HG02973 (cell line): ENCODE data around the gene PPP6R3.
"Not testable (repeated sequence)": the region's sequence is repeated elsewhere in the genome, so short reads cannot be mapped to it uniquely, and the experiment has no call there.

Experiments
- ATAC-seq: cut with Tn5 transposase; IDR thresholded peaks from one replicate; pipeline ENCODE4 v1.9.1; 2021; ENCODE audit warnings: moderate library complexity; ENCODE audit not compliant: unreplicated experiment

Gene PPP6R3

DNA sequence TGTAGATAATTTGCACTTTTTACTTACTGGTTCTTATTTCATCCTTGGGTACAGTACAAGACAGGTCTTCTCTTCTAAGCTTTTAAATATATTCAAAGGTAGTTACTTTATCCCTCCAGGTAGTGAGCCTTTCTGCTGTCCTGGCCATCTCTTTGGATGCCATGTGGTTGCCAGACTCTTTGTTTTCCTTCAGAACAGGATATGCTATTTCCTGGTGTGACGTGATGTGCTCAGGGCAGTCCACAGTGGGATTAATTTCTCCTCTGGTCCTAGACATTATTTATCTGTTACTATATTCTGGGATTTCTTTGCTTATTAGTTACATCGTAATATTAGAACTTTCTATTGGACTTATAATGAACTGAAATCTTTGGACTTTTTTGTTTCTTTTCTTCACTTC, 63.7 kb downstream of the PPP6R3 start:
- ATAC-seq = no peak

DNA sequence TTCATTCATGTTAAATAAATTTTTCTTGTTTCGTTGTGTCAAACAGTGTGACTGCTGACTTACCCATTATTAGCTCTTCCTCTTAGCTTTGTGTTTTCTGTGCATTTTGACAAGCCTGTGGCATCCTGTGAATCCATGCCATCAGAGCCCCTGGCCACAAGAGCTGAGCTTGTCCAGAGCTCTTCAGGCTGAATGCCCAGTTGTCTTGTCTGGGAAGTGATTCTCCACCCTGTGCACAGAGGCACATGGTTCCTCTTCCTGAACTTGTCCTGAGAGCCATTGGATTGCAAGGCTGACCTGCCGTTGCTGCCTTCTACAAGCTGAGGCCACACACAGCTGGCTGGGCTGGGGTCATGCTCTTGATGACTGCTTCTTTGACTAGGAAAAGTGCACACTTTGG, 64.1 kb downstream of the PPP6R3 start:
- ATAC-seq = no peak

DNA sequence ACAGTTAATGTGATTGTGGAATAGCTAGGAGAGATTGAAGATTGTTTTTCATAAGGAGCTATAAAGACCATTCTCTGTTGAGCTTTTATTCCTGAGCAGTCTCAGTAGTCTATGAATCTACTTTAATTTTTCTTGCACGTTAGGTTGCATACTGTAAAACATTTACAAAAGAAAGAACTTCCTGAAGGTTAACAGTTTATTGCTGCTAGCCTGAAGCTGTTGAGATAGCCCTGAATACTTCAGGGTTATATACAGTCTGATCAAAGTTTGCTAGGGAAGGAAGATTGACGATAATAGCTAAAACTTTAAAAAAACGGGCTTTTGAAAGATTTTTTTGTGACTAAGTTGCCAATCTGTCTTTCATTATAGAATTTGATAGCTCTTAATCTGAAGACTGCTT, 64.8 kb downstream of the PPP6R3 start:
- ATAC-seq = no peak

DNA sequence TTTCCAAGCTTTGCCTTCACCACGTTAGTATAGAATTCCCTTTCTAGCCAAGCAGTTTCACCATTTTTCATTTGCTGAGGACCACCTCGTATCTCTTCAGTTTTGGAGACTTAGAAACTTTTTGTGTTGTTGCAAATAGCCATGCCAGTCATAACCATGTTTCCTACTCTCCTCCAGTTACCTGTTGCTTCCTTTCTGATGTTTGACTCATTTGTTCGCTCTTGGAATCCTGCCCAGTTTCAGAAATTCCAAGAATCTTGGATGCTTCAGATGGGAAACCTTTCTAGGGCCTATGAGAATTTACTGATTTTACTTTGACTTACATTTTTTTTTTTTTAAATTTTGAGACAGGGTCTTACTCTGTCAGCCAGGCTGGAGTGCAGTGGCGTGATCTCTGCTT, 65.4 kb downstream of the PPP6R3 start:
- ATAC-seq = no peak

DNA sequence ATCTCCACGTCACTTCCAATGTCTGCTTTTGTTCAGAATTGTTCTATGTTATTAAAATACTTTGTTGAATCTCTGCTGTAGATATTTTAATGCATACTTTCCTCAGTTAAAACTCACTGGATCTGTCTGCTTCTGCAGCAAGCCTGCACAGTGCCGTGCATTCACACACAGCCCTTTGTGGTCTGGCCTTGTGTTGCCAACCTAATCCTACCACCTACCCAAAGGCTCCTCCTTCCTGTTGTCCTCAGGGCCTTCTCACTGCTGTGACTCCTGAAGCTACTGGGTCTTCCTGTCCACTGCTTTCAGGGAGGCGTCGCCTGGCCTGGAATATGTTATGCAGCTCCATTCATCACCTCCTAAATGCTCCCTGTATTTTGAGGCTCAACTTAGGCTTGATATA, 67.0 kb downstream of the PPP6R3 start:
- ATAC-seq = no peak

DNA sequence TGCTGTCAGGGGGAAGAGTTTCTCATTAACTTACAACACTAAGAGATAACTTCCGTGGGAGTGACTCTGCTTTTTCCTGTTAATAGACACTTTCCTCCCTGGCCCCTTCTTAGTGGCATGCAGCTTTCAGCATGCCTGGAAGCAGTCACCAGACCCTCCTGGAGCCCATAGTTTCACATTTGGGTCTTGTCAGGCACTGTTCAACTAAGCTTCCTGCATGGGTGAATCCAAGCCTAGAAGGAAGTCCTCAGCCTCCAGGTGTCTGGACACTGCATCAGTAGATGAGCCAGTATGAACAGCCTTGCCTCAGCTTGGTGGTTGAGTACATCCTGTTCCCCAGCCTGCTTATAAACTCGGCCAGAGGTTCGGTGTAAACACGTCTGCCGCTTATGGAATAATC, 68.1 kb downstream of the PPP6R3 start:
- no peak for ATAC-seq

DNA sequence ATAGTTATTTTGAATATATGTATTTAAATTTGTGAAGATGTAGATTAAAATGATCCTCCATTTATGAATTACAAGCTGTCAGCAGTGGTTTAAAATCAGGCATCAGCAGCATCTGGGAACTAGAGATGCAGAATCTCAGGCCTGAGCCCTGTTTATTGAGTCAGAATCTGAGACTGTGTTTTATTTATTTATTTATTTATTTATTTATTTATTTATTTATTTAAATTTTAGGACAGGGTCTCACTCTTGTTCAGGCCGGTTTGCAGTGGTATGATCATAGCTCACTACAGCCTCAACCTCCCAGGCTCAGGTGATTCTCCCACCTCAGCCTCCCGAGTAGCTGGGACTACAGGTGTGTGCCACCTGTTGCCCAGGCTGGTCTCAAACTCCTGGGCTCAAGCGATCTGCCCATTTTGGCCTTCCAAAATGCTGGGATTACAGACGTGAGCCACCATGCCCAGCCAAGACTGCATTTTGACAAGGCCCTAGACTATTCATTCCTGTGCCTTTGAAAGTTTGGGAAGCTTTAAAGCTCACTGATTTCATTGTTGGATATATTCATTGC, 70.7 kb downstream of the PPP6R3 start:
- ATAC-seq = no peak

DNA sequence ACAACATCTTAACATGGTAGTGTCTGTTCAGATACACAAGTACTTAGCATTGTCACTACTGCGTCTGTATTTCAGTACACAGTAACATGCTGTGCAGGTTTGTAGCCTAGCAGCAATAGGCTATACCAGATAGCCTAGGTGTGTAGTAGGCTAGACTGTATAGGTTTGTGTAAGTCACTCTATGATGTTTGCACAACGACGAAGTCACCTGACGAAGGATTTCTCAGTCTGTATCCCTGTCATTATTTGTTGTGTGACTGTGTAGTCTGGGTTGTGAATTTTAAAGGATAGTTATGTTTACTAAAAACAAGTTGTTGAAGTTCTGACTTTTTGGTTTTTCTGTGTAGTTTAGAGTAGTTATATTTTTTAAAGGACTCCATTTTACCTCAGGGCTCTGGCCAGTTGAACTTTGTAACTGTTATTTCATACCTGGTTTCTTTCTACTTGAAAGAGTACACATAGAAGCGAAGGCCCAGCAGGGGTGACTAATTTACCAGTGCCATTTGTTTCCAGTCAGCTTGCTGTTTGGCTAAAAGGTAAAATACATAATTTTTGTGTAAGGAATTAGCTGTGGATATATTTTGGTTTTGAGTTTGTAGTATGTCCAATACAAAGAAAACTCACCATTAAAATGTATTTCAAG, 72.3 kb downstream of the PPP6R3 start:
- ATAC-seq = no peak

DNA sequence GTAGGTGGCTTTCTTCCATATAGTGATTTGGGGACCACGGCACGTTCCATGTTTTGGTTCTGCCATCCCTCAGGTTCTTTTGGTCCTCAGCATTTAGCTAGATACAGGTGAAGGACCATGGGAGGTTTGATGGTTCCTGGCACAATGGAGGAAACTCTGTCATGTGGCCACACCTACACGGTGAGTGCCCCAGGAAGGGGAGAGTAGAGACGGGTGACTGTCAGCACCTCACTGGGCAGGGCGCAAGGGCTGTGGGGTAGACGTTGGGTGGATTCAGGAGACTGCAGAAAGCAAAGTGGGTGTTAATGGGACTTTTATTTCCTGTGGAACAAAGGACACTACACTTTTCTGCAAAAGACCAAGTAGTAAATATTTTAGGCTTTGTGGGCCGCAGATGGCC, 73.4 kb downstream of the PPP6R3 start:
- no peak for ATAC-seq

DNA sequence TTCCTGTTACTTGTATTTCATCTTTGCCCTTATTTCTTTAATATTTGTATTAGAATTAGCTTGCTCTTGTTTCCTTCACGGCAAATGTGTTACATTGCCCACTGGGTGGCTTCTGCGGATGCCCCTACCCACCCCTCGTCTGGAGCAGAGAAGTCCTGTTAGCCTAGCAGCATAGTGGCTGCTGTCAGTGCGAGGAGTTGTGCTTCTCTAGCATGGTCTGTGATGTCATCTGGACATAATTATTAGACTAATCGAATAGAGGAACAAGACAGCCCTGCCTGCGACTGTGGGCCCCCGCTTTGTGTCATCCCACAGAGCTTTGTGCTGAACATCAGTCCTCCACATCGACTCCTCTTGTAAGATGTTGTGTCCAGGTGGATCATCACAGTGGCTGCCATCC, 74.5 kb downstream of the PPP6R3 start:
- no peak for ATAC-seq

DNA sequence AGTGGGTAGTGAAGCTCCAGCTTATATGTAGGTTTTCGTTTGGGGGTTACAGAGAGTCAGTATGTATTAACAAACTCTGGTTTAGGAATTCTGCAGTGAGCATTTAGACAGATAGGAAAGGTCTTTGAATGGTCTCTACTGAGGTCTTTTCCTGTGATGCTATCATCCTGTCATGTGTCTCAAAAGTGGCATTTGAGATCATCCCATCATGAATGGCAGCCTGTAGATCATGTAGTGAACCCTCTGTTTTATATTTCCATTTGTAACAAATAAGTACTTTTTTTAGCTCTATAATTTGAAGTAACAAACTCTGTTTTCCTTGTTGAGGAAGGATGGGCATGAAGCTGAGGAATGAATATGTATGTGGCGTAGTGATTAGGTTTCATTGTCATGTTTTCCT, 76.2 kb downstream of the PPP6R3 start:
- no peak for ATAC-seq

DNA sequence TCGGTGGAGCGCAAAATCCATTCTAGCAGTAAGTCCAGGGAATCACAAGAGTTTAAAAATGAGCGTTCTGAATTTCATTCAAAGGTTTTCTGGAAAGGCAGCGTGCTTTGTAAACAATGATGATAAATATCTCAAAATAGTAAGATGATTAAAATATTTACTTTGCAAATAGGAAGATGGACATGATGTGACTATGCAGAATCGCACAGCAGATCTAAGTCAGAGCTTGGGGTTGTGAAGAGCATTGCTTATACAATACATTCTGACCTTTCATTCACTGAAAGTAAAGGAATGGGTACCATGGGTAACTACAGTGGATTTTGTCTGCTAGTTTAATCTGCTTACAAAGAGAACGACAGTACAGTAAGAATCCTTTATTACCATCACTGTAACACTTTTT, 77.5 kb downstream of the PPP6R3 start:
- no peak for ATAC-seq

DNA sequence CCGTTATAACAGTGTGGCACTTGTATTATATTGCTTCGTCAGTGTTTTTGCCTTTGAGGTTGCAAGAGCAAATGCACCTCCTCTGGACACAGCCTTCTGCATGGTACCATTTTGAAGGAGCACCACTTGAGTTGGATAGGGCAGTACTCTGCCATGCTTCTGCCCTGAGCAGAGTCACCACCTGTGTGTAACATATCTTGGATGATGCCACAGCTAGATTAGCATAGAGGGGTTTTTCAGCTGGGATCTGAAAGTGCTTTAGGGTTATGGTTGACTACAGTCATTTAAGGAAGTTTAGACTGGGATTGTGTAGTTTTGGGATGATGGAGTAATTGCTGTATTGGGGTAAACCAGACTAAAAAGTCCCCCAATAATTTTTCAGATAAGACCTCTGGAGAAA, 78.8 kb downstream of the PPP6R3 start:
- ATAC-seq = no peak

DNA sequence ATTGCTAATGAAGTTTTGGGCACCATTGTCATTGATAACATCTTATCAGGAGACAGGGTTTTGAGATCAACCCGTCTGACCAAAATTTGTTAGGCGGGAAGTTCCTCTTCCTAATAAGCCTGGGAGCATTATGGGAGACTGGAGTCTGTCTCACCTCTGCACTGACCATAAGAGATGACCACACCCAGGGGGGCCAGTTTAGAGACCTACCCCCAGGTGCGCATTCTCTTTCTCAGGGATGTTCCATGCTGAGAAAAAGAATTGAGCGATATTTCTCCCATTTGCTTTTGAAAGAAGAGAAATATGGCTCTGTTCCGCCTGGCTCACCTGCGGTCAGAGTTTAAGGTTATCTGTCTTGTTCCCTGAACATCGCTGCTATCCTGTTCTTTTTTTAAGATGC, 80.0 kb downstream of the PPP6R3 start:
- ATAC-seq = not testable (repeated sequence)

DNA sequence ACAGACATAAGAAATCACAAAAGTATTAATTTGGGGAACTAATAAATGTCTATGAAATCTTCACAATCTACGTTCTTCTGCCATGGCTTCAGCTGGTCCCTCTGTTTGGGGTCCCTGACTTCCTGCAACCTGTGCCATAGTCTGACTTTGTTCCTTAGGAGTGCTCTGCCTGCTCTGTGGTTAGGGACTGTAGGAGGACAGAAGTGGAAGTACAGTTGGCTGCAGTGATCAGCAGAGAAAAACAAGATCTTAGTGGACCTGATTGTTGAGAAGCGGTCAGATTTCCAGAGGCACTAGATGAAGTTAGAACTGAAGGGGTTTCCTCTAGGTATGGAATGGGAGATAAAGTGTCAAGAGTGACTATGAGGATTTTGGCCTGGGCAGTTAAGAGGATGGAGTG, 80.6 kb downstream of the PPP6R3 start:
- no peak for ATAC-seq

DNA sequence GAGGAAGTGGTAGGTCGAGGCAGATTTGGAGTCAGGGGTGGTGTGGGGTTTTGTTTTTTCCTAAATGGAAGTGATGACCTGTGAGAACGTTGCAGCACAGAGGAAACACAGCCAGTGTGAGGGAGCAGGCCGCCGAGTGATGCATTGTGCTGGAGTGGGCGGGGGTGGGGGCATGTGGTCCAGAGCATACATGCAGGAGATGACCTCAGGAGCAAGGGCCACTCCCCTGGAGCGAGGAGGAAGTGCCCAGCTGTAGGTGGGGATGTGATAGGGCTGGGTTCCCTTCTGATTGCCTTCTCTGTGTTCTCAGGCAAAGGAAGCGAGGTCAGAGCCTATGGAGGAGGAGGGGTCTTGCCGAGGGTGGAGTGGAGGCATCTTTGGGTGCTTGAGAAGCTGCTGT, 81.4 kb downstream of the PPP6R3 start:
- no peak for ATAC-seq

DNA sequence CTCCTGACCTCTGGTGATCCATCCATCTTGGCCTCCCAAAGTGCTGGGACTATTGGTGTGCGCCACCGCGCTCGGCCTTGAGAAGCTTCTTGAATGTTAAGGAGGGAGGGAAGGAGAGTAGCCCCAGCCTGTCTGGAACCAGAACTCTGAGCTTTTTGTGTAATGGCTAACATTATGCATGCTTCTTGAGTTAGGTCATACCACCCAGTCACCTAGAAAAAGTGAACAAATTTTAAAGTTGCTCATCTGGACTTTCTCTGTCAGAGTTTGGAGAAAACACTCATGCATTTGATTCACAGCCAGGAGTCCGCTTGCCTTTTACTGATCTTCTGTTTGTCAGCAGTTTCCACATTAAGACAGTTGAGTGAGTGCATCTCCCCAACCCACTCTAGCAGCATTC, 82.1 kb downstream of the PPP6R3 start:
- no peak for ATAC-seq

DNA sequence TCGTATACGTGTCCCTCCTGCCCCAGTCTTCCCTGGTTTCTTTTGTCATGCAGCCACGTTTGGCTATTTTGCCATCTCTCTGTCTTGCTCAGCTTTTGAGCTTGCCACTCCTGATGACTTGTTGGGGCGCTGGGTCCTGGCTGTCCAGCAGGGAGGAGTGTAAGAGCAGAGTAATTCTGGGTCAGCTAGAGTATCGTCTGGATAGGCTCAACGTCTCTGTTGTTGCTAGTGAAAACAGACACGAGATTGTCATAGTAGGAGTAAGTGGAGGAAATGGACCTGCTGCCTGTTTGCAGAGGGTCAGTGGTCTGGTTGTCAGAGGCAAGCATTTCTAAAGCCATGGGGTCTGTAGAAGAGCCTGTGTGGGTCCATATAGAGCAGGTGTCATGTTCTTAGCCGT, 83.0 kb downstream of the PPP6R3 start:
- no peak for ATAC-seq

DNA sequence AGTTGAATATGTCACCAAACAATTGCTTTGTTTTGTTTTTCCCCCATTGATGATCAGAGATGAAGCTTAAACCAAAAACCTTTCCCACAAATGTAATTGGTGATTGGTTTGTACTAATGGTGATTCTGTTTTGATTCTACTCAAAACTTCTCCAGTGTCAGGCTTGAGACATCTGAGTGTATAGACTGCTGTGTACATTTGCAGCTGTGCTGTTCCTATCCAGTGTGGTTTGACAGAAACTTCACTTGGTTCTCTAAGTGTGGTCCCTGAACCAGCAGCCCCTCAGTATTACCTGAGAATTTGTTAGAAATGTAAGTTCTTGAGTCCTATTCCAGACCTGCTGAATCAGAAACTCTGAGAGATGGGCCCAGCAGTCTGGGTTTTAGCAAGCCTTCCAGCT, 84.8 kb downstream of the PPP6R3 start:
- ATAC-seq = no peak

DNA sequence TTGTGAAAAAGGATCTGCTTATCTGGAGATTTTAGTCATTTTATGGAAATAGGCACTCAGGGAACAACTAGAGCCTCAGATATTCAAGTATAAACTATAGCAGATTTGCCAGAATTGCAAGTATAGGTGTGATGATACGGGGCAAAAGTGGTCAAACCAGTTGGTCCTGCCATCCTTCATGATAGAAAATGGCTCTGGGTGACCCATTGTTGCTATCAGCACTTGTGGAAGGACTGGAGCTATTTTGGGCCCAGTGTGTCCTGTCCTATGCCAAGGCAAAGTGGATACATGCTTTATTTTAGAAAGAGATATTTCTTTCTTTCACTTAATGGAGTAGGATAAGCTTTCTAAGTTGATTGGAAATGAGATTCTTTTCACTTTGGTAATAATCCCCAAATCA, 85.2 kb downstream of the PPP6R3 start:
- no peak for ATAC-seq

DNA sequence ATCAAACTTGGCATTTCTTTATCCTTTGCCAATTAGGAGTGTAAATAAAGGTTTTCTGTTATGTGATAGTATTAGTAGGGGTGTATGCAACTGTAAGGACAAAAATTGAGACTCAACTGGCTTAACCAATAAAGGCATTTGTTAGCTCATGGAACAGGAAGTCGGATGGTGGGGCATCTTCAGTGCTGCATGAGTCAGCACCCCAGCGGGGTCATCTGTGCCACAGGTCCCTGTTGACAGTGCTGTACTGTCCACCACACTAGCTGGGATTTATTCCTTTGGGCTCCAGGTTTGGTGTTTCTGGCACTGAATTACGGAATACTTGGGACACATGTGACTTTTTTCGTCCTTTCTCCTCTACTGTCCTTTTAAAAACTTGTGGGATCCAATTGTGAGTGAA, 86.0 kb downstream of the PPP6R3 start:
- no peak for ATAC-seq

DNA sequence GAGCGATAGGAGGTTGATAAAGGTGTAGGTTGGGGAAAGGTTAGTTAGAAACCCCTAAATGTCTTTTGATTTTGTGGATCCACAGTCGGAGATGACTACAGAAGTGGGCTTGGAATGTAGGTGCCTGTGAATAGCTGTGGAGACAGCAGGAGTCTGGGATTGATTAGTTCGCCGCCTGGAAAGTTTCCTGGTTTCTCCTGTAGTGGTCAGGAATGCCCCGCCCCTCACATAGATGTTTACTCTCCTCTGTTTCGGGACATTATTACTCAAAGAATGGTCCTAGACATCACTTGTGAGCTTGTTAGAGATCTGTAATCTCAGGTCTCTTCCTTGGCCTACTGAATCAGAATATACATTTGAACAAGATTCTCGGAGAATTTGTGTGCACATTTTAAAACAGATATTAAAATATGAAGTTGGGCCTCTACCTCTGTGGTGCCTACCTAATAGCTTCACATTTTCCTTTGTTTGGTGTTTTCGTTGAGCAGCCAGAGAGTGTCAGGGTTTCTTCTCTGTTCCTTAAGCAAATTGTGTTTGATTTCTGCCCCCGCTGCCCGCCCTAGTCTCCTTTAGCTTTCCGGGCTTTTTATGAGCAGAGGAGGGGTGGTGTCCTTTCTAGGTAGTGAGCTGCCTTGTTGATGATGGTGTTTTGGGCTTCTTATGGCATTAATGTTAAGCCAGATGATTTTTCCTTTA, 89.4 kb downstream of the PPP6R3 start:
- no peak for ATAC-seq

DNA sequence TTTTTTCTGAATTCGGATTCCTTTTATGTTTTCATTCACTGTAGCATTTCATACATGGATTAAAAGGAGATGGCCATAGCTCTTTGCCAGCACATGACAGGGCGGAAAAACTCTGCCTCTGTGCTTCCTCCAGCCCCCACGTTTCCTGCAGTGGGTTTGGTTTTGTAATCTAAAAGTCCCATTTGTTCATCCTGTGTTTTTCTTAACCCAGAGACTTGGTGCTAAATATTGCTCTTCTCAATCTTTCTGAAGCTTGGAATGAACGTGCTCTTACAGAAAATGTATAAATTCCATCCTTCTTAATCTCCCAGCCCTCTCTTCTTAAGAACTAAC, 89.9 kb downstream of the PPP6R3 start:
- ATAC-seq = no peak
